Muscle layer of duodenum (tissue), 2 donors: Measurements from ENCODE around the gene TCF7L1.

ENCODE experiments used
- H3K27ac ChIP-seq: one replicate; pipeline ENCODE4 v1.7.0; 2013; ENCODE audit warnings: mild to moderate bottlenecking, low read length
- H3K27me3 ChIP-seq: one replicate; pipeline ENCODE4 v1.7.0; 2013; ENCODE audit warnings: low read depth, mild to moderate bottlenecking, control low read depth, low read length
- H3K36me3 ChIP-seq, 2 donors: one replicate each; pipeline ENCODE4 v1.7.0; 2013; ENCODE audit warnings: low read length in 2 of 2, control low read depth in 1 of 2, mild to moderate bottlenecking in 1 of 2; ENCODE audit not compliant: insufficient read depth in 2 of 2, control insufficient read depth in 1 of 2
- H3K4me1 ChIP-seq, 2 donors: one replicate each; pipeline ENCODE4 v1.7.0; 2013; ENCODE audit warnings: low read length in 2 of 2, mild to moderate bottlenecking in 2 of 2, control low read depth in 1 of 2, moderate library complexity in 1 of 2; ENCODE audit not compliant: insufficient read depth in 2 of 2, control insufficient read depth in 1 of 2
- H3K4me3 ChIP-seq, 2 donors: one replicate each; pipeline ENCODE4 v1.7.0; 2013; ENCODE audit warnings: low read length in 2 of 2, low read depth in 1 of 2, mild to moderate bottlenecking in 1 of 2
- H3K9me3 ChIP-seq, 2 donors: one replicate each; pipeline ENCODE4 v1.7.0; 2013; ENCODE audit warnings: low read length in 2 of 2, control low read depth in 1 of 2, mild to moderate bottlenecking in 1 of 2; ENCODE audit not compliant: control insufficient read depth in 1 of 2
- donor health status: healthy.

TCF7L1 gene

GRCh38 chr2:85165088-85165690, 32.0 kb downstream of the TCF7L1 start:
- Histone ChIP-seq H3K27me3 (no peaks in the 10 kb centered on the region), H3K27ac (no peak overlapping the region), H3K36me3 (no peaks in the 10 kb centered on the region)

GRCh38 chr2:85166021-85166420, 32.8 kb downstream of the TCF7L1 start:
- no peaks in the 10 kb centered on the region for H3K36me3 ChIP-seq
- no peak overlapping the region for H3K27ac ChIP-seq
- H3K9me3 ChIP-seq: no peaks in the 10 kb centered on the region
- H3K27me3 ChIP-seq: no peaks in the 10 kb centered on the region
- H3K4me3 ChIP-seq: no peak overlapping the region
- H3K4me1 ChIP-seq: peaks cover 3 to 39% of the 10 kb centered on the region in 2 donors

More at GRCh38 chr2:85165088-85165690, 32.0 kb downstream of the TCF7L1 start:
- peaks cover 3 to 43% of the 10 kb centered on the region in 2 donors for H3K4me1 ChIP-seq
- H3K4me3 ChIP-seq: no peak overlapping the region
- H3K9me3 ChIP-seq: no peaks in the 10 kb centered on the region

GRCh38 chr2:85167479-85167878, 34.3 kb downstream of the TCF7L1 start:
- no peaks in the 10 kb centered on the region for H3K27me3 ChIP-seq
- H3K27ac ChIP-seq: no peak overlapping the region
- H3K4me1 ChIP-seq: peaks cover 1 to 24% of the 10 kb centered on the region in 2 donors
- no peaks in the 10 kb centered on the region for H3K9me3 ChIP-seq
- no peak overlapping the region for H3K4me3 ChIP-seq
- H3K36me3 ChIP-seq: no peaks in the 10 kb centered on the region

GRCh38 chr2:85168942-85169341, 35.8 kb downstream of the TCF7L1 start:
- H3K27ac ChIP-seq: no peak overlapping the region
- no peaks in the 10 kb centered on the region for H3K36me3 ChIP-seq
- H3K4me3 ChIP-seq: no peak overlapping the region
- no peaks in the 10 kb centered on the region for H3K9me3 ChIP-seq
- peaks cover 0 to 9% of the 10 kb centered on the region in 2 donors for H3K4me1 ChIP-seq
- no peaks in the 10 kb centered on the region for H3K27me3 ChIP-seq

- H3K4me3 ChIP-seq: no peak overlapping the region
- H3K27me3 ChIP-seq: no peaks in the 10 kb centered on the region
- no peaks in the 10 kb centered on the region for H3K36me3 ChIP-seq
- H3K9me3 ChIP-seq: no peaks in the 10 kb centered on the region
- no peak overlapping the region for H3K27ac ChIP-seq
- peaks cover 0 to 4% of the 10 kb centered on the region in 2 donors for H3K4me1 ChIP-seq
These were observed 36.4 kb downstream of the TCF7L1 start for GRCh38 chr2:85169581-85169980.

GRCh38 chr2:85170938-85171475, 37.8 kb downstream of the TCF7L1 start:
- Histone ChIP-seq H3K27ac (no peak overlapping the region), H3K4me3 (no peak overlapping the region), H3K9me3 (no peaks in the 10 kb centered on the region), H3K4me1 (peaks cover 7 to 14% of the 10 kb centered on the region in 2 donors), H3K27me3 (no peaks in the 10 kb centered on the region), H3K36me3 (no peaks in the 10 kb centered on the region)

GRCh38 chr2:85171916-85172315, 38.7 kb downstream of the TCF7L1 start:
- no peaks in the 10 kb centered on the region for H3K27me3 ChIP-seq
- H3K4me3 ChIP-seq: no peak overlapping the region
- no peaks in the 10 kb centered on the region for H3K36me3 ChIP-seq
- no peak overlapping the region for H3K27ac ChIP-seq
- H3K9me3 ChIP-seq: no peaks in the 10 kb centered on the region
- H3K4me1 ChIP-seq: peaks cover 7 to 15% of the 10 kb centered on the region in 2 donors

- Histone ChIP-seq H3K9me3 (no peaks in the 10 kb centered on the region), H3K27me3 (no peaks in the 10 kb centered on the region), H3K36me3 (no peaks in the 10 kb centered on the region), H3K27ac (no peak overlapping the region), H3K4me1 (peaks cover 7 to 15% of the 10 kb centered on the region in 2 donors), H3K4me3 (no peak overlapping the region)
These were observed 40.7 kb downstream of the TCF7L1 start for GRCh38 chr2:85173909-85174308.

GRCh38 chr2:85174943-85175342, 41.8 kb downstream of the TCF7L1 start:
- Histone ChIP-seq H3K27ac (no peak overlapping the region), H3K4me1 (peaks cover 7 to 15% of the 10 kb centered on the region in 2 donors), H3K36me3 (no peaks in the 10 kb centered on the region)

GRCh38 chr2:85175369-85176299, 42.4 kb downstream of the TCF7L1 start:
- peaks cover 10 to 21% of the 10 kb centered on the region in 2 donors for H3K4me1 ChIP-seq
- H3K4me3 ChIP-seq: no peak overlapping the region
- H3K36me3 ChIP-seq: no peaks in the 10 kb centered on the region
- no peaks in the 10 kb centered on the region for H3K27me3 ChIP-seq
- no peaks in the 10 kb centered on the region for H3K9me3 ChIP-seq
- no peak overlapping the region for H3K27ac ChIP-seq

More at GRCh38 chr2:85174943-85175342, 41.8 kb downstream of the TCF7L1 start:
- Histone ChIP-seq H3K27me3 (no peaks in the 10 kb centered on the region), H3K9me3 (no peaks in the 10 kb centered on the region), H3K4me3 (no peak overlapping the region)

- peaks cover 10 to 34% of the 10 kb centered on the region in 2 donors for H3K4me1 ChIP-seq
- no peaks in the 10 kb centered on the region for H3K9me3 ChIP-seq
- no peaks in the 10 kb centered on the region for H3K27me3 ChIP-seq
- H3K27ac ChIP-seq: no peak overlapping the region
- no peaks in the 10 kb centered on the region for H3K36me3 ChIP-seq
- no peak overlapping the region for H3K4me3 ChIP-seq
These were observed 44.0 kb downstream of the TCF7L1 start for GRCh38 chr2:85177031-85177824.
